OCI-LY7 (cell line): ENCODE results near the gene IL21R. TPM values are rescaled to one million over a fixed set of nuclear protein-coding genes. Genes with fewer than 3 reads are reported as not detected.

Source experiments
- BruUV-seq: library from RNA; stranded (reverse); fragments of 400-500 nt; replicated peaks from 2 replicates; lab custom pipeline; 2021; lab: Mats Ljungman, UMichigan
- CTCF ChIA-PET: fragments of 300-600 bp; sonication (Branson Sonifier 250); formaldehyde crosslinking; loops from one replicate; lab custom pipeline; 2022; ENCODE audit warnings: antibody characterized with exemption; ENCODE audit not compliant: unreplicated experiment; lab: Charles Lee
- POLR2A ChIA-PET: fragments of 300-600 bp; sonication (Branson Sonifier 250); formaldehyde crosslinking; loops from one replicate; lab custom pipeline; 2022; ENCODE audit warnings: antibody characterized with exemption; lab: Charles Lee
- DNase-seq: peaks from one replicate; pipeline ENCODE4 v3.0.0-alpha.2; 2015; ENCODE audit warnings: low spot score
- H2AFZ ChIP-seq: fragments of 200-600 bp; sonication (generic), shearing (Covaris generic); 2 replicates; pipeline ENCODE4 v1.6.1; 2014; ENCODE audit warnings: mild to moderate bottlenecking, antibody characterized with exemption, low read length, moderate library complexity
- H3K27ac ChIP-seq: fragments of 200-600 bp; sonication (generic); 2 replicates; pipeline ENCODE4 v1.5.1; 2014; ENCODE audit warnings: mixed run types, low read depth, mild to moderate bottlenecking, moderate library complexity, low read length, inconsistent platforms; ENCODE audit not compliant: poor library complexity, severe bottlenecking
- H3K36me3 ChIP-seq: fragments of 200-600 bp; sonication (generic); 2 replicates; pipeline ENCODE4 v1.6.1; 2014; ENCODE audit warnings: mild to moderate bottlenecking, antibody characterized with exemption, low read length, moderate library complexity, mixed read lengths; ENCODE audit not compliant: insufficient read depth
- H3K4me1 ChIP-seq: fragments of 200-600 bp; sonication (generic); 2 replicates; pipeline ENCODE4 v1.5.1; 2014; ENCODE audit warnings: mild to moderate bottlenecking, low read length; ENCODE audit not compliant: insufficient read depth, poor library complexity, severe bottlenecking
- H3K4me2 ChIP-seq: fragments of 200-600 bp; sonication (generic); 2 replicates; pipeline ENCODE4 v1.6.1; 2014; ENCODE audit warnings: mild to moderate bottlenecking, low read length
- H3K4me3 ChIP-seq: fragments of 200-600 bp; sonication (generic); 2 replicates; pipeline ENCODE4 v1.5.1; 2014; ENCODE audit warnings: mild to moderate bottlenecking, low read depth, low read length; ENCODE audit not compliant: poor library complexity, severe bottlenecking
- H3K79me2 ChIP-seq: fragments of 200-600 bp; sonication (generic); 2 replicates; pipeline ENCODE4 v1.6.1; 2016; ENCODE audit warnings: low read depth, mild to moderate bottlenecking, low read length, moderate library complexity, mixed read lengths; ENCODE audit not compliant: insufficient read depth
- H3K9me2 ChIP-seq: fragments of 200-600 bp; sonication (generic); 2 replicates; pipeline ENCODE4 v1.6.1; 2016; ENCODE audit warnings: mild to moderate bottlenecking, low read length, mixed read lengths; ENCODE audit not compliant: insufficient read depth
- H3K9me3 ChIP-seq: fragments of 200-600 bp; sonication (generic); 2 replicates; pipeline ENCODE4 v1.6.1; 2014; ENCODE audit warnings: mild to moderate bottlenecking, mixed run types, low read length, mixed read lengths
- H4K20me1 ChIP-seq: fragments of 200-600 bp; sonication (generic); 2 replicates; pipeline ENCODE4 v1.6.1; 2014; ENCODE audit warnings: mild to moderate bottlenecking, antibody characterized with exemption, low read length, moderate library complexity, mixed read lengths; ENCODE audit not compliant: insufficient read depth
- EZH2phosphoT487 ChIP-seq: fragments of 200-600 bp; sonication (generic); IDR thresholded peaks from 2 replicates; pipeline ENCODE4 v1.6.1; 2018; ENCODE audit warnings: low read depth, borderline replicate concordance, mild to moderate bottlenecking, mixed run types, antibody characterized with exemption, low read length, moderate library complexity, mixed read lengths
- intact Hi-C: fragments of 100-400 bp; cut with micrococcal nuclease; formaldehyde crosslinking; loops from one replicate; pipeline ENCODE4 v1.10.0; 2022; ENCODE audit not compliant: unreplicated experiment
- total RNA-seq, 2 experiments: library from RNA; depleted of rRNA in 1 of 2; stranded (reverse); fragments of >200 nt in 1 of 2; shearing (Covaris generic) in 1 of 2; gene quantifications; 2 replicates each; pipeline ENCODE4 v1.2.3, GENCODE V29; 2014 to 2022
- TF ChIP-seq, protein P1 (sequence below): fragments of 200-600 bp; sonication (generic); conservative IDR thresholded peaks from 2 replicates; pipeline ENCODE4 v1.5.1; 2014; ENCODE audit warnings: mild to moderate bottlenecking, antibody characterized with exemption, low read length, moderate library complexity, mixed read lengths

IL21R gene
- total RNA-seq, 2 experiments from 2014 or later, result 10.0 to 47.0 TPM

DNA sequence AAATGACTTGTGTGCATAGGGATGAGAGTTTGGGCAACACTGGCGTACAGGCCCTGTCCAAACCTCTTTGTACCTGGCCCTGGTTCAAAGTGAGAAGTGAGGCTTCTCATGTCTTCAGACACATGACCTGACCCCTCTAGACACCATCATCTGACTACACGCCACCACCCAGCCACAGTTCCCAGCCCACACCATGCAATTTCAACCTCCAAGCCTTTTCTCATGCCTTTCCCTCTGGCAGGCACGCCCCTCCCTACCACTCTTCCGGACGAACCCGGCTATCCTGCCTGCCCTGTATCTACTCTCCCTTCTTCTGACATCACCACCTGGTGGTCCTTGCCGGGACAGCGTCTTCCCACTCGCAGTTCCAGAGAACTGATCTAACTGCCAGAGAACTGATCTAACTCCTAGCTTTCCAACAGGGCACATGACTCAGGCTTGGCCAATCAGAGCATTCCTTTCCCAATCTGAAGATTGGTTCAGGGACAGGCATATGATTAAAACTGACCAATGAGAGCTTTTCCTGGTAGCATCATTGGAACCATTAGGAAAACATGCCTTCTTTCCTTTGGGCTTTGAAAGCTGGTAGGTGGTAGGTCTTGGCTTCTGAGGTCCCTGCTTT is 27.1 kb upstream of the IL21R start:
- no TSS peak for BruUV-seq
- no peaks in the 10 kb centered on the region for H3K9me2 ChIP-seq
- H3K9me3 ChIP-seq, result peaks cover 4% of the 10 kb centered on the region; the same call in 1 of the 2 replicates
- ChIA-PET CTCF (interaction anchor here (0.9 to 1.3 kb wide), 5 partner anchors 25 to 196 kb away, joined by 3 to 6 read pairs (median 4); no protein-coding TSS in a partner anchor), POLR2A (interaction anchor here (0.8 to 5.2 kb wide), 13 partner anchors 9 to 222 kb away, joined by 3 to 44 read pairs (median 4); partner anchors contain the start of gene IL21R)
- H3K27ac ChIP-seq, result peak overlapping the region; percentile 70
- peak; percentile 68 for DNase-seq
- H4K20me1 ChIP-seq, result no peaks in the 10 kb centered on the region
- peak overlapping the region; percentile 65 for H2AFZ ChIP-seq
- peak overlapping the region; percentile 43 for H3K4me3 ChIP-seq
- H3K79me2 ChIP-seq, result no peaks in the 10 kb centered on the region
- intact Hi-C loops, result no loop called here
- H3K4me1 ChIP-seq, result peaks cover 55% of the 10 kb centered on the region
- no peaks in the 10 kb centered on the region for H3K36me3 ChIP-seq
- H3K4me2 ChIP-seq, result peak overlapping the region; percentile 65
- TF ChIP-seq, protein P1, sequence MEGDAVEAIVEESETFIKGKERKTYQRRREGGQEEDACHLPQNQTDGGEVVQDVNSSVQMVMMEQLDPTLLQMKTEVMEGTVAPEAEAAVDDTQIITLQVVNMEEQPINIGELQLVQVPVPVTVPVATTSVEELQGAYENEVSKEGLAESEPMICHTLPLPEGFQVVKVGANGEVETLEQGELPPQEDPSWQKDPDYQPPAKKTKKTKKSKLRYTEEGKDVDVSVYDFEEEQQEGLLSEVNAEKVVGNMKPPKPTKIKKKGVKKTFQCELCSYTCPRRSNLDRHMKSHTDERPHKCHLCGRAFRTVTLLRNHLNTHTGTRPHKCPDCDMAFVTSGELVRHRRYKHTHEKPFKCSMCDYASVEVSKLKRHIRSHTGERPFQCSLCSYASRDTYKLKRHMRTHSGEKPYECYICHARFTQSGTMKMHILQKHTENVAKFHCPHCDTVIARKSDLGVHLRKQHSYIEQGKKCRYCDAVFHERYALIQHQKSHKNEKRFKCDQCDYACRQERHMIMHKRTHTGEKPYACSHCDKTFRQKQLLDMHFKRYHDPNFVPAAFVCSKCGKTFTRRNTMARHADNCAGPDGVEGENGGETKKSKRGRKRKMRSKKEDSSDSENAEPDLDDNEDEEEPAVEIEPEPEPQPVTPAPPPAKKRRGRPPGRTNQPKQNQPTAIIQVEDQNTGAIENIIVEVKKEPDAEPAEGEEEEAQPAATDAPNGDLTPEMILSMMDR, result peak; percentile 75
- TF ChIP-seq EZH2phosphoT487, result no peak

- TF ChIP-seq, protein P1, result no peak
- TF ChIP-seq EZH2phosphoT487, result no peak
- Histone ChIP-seq H3K9me3 (no peaks in the 10 kb centered on the region), H3K4me2 (peak overlapping the region; percentile 69), H3K4me3 (peak overlapping the region; percentile 39), H4K20me1 (no peaks in the 10 kb centered on the region), H3K27ac (peak overlapping the region; percentile 67), H3K79me2 (no peaks in the 10 kb centered on the region), H3K9me2 (no peaks in the 10 kb centered on the region), H2AFZ (peak overlapping the region; percentile 66), H3K4me1 (peaks cover 73% of the 10 kb centered on the region), H3K36me3 (no peaks in the 10 kb centered on the region)
- ChIA-PET POLR2A (interaction anchor here (0.5 to 3.1 kb wide), 17 partner anchors 10 to 513 kb away, joined by 3 to 39 read pairs (median 4); partner anchors contain the start of genes IL21R and KDM8), CTCF (interaction anchor here (1.0 to 1.3 kb wide), 4 partner anchors 10 to 50 kb away, joined by 3 to 6 read pairs (median 4); no protein-coding TSS in a partner anchor)
- DNase-seq, result peak; percentile 89
- intact Hi-C loops, result loop anchor here (1.0 kb wide), 1 partner anchor 25 kb away; no protein-coding TSS in a partner anchor
- BruUV-seq, result no TSS peak
These were observed 24.1 kb upstream of the IL21R start for GRCh38 chr16:27377666-27378485.
